ENCODE data around the gene HBEGF.

The HBEGF gene

GRCh38 chr5:140284013-140284412, 62.4 kb downstream of the HBEGF start:
- Mint-ChIP-seq H3K9me3 (no peaks in the 10 kb centered on the region), H3K27me3 (no peaks in the 10 kb centered on the region), H3K4me3 (no peak overlapping the region), H3K27ac (no peak overlapping the region), H3K36me3 (peaks cover 3% of the 10 kb centered on the region), H3K4me1 (peaks cover 23% of the 10 kb centered on the region)
